GM21529 (cell line): ENCODE data around the gene PTPRC.

ENCODE experiments used
- ATAC-seq: cut with Tn5 transposase; IDR thresholded peaks from one replicate; pipeline ENCODE4 v1.9.1; 2021; ENCODE audit not compliant: unreplicated experiment

PTPRC gene

GRCh38 chr1:198641501-198641900 lies 2.7 kb downstream of the PTPRC start:
- peak; percentile 45 for ATAC-seq

GRCh38 chr1:198641966-198642668 lies 3.3 kb downstream of the PTPRC start:
- no peak for ATAC-seq

GRCh38 chr1:198642983-198643382 lies 4.1 kb downstream of the PTPRC start:
- ATAC-seq, result no peak

DNA sequence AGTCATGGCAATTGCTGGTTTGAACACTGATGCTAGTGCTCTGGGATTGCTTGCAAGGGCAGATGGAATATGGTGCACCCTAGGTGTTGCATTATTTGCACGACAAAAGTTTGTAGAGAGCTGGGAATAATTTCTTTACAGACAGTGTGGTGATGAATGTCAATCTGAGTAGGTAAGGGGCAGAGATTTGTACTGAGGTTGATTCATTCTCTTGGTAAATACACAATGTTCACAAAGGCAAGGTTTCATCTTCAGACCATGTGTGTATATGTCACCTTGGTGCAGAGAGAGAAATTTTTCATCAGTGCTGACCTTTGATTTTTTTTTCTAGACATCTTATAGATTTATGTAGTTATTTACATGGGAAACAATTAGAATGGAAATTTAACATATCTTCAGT lies 5.0 kb downstream of the PTPRC start:
- ATAC-seq, result no peak

DNA sequence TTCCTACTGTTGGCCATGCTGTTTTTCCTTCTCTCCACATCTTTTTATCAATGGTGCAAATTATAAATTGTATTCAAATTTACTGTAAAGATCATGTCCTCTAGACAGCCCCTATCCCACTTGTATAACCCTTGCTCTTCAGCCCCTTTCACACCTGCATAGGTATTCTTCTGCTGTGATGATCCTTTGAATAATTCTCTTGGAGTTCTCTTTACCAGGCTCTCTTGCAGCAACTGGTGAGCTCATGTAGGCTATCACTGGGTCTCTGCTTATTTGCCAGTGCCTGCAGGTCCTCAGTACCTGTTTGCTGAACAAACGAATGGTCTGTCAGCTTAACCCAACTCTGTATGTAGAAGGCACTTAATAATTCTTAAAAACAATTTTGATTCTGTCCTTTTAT lies 8.2 kb downstream of the PTPRC start:
- ATAC-seq, result no peak

- no peak for ATAC-seq
Observed at GRCh38 chr1:198648592-198648991, 9.8 kb downstream of the PTPRC start.

DNA sequence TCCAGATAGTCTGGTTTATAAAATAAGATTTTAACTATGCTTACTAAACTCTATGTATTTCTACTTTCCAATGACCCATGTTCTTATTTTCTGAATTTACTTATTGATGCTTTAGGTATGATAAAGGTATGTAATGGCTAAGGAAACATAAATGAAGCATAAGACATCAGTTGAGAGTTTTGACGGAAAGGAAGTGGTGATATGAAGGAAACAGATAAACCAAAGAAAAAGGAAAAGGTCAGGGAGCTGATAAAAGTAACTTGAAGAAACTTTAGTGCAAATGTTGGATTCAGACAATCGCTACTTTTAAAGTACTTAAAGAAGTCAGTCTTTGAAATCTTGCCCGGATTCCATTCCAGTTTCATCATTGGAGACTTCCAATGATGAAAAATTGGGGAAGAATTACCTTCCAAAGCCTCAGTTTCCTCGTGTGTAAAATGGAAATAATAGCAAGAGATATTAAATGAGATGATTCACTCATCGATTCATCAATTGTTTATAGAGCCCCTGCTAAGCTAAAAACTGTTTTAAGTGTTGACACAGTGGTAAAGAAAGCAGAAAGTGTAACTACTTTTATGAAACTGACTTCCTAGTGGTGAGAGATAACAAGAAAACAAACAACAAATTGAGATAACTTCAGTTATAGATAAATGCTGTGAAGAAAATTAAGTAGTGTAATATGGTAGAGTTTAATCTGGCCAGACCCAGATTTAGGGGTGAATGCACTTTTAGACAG lies 10.6 kb downstream of the PTPRC start:
- peak; percentile 18 for ATAC-seq

GRCh38 chr1:198649968-198650338 lies 11.1 kb downstream of the PTPRC start:
- ATAC-seq, result peak; percentile 50

DNA sequence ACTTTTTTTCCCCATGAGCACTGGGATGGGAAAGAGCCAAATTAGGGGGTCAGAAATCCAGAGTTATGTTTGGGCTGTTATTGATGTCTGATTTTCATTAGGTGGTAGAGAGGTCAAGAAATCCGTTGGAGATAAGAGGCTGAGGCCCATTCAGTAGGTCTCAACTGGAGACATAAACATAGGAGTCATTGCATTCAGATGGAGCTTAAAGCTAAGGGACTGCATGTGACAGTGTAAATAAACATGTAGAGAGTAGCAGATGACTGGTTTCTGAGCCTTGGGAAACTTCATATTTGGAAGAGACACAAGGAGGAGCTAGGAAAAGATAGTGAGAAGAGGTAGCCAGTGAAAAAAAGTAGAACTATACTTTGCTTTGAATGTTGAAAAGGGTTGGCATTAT lies 11.7 kb downstream of the PTPRC start:
- ATAC-seq, result no peak

DNA sequence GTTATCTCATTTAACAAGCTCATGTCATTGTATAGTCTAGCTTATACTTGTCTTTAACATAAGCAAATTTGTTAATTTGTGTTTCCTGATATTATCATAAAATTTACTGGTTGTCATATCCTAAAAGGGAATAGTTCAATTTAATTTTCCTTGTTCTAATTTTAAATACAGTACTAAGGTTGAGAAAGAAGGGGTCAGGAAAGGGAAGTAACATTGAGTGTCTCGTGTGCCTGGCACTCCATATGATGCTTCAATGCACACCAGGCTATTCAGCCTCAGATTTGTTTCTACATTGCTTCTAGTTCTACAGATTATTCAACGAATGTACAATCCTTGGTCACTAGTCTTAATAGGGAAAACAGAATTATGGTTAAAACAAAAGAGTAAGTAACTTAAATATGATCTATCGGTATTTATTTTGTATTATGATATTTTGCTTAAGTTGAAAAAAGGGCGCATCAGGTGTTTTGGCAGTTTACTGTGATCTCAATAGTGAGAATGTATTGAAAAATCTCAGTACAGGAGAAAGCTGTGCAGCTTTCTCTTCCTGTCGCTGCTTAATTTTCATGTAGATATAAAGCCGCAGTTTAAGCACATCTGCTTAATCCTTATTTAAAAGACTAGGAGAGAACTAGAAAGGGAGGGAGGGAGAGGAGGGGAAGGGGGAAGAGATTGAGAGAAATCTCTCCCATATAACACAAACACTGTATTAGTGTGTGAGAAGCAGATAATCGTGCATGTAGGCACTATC lies 13.0 kb downstream of the PTPRC start:
- peak; percentile 52 for ATAC-seq

GRCh38 chr1:198653808-198654413 lies 15.1 kb downstream of the PTPRC start:
- no peak for ATAC-seq

DNA sequence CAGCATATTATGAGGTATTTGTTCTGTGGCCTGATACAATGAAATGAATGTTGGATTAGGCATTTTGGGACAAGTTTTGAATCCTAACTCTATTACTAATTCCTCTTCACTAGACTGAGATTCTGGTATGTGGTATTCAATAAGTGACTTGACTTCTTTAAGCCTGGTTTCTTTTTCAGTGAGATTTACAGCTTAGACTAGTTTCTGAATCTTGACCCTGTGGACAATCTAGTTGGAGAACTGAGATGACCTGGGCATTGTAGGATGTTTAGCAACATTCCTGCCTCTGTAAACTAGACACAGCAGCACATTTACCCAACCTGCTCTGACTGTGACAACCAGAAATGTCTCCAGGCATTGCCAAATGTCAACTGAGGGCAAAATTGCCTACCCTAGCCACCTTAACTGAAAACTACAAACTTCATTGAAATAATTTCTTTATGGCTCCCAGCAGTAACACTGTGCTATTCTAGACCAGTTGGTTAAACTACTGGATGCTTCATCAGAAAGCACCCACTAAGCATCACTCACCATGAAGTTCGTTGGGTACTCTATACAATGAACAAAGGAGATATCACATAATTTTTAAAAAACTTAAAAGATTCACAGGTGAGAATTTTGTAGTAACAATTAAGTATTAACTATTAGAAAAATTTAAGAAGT lies 16.8 kb downstream of the PTPRC start:
- ATAC-seq, result peak; percentile 33

- ATAC-seq, result peak; percentile 27
Observed at GRCh38 chr1:198656500-198656932, 17.7 kb downstream of the PTPRC start.

DNA sequence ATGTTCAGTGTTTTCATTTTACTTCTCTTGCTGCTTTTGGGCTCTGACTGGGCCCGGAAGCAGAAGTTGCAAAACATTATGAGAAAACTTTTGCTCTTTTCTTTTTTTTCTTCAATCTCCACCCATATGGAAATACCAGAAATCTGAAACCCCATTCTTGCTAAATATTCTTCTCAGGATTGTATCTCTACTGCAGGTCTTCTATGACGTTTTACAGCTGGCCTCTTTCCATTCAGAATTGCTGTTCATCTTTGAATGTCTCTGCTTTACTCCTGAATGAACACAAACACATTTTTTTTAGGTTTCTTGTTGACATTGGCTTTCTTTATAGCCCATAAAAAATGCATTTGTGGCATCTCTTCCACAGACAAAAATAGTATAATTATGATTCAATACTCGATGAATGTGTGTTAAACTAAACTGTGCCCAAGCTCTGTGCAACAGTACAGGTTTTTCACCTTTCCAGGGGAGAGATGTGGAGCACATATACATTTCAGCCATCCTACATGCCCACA lies 18.8 kb downstream of the PTPRC start:
- ATAC-seq, result peak; percentile 59

DNA sequence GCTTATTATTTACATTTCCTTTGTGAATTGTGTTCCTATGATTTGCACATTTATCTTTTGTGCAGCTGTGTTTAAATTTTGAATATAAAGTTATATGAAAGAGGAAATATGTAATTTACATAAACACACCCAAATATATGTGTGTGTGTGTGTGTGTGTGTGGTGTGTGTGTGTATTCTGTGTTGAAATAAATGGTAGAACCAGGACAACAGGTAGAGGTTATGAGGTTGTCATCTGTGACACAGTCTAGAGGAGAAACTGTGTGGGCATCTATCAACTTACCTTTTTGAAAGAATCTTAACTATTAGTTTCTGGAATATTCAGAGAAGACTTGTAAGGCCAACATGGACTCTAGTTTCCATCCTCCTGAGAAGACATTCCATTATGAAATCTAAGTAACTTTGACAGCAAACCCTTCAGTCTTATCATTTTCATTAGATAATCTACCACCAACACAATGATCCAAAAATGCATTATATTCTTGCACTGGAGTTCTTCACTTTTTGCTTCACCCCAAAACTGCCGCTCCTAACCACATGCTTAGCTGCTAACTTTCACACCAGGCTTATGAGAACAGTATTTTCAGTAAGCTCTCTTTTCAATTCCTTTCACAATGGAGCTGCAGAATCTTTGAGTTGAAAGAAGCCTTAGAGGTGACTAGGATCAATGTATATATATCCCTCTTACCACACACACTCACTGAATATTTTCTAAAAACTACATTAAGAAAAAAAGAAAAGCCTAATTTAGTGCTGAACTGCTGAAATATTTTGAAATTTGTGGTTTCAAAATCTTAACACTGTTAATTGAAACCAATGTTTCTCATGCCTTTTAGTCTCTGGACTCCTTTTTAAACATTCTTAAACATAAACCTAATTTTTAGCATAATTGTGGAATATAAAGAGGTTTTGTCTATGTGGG lies 21.8 kb downstream of the PTPRC start:
- peak; percentile 35 for ATAC-seq

DNA sequence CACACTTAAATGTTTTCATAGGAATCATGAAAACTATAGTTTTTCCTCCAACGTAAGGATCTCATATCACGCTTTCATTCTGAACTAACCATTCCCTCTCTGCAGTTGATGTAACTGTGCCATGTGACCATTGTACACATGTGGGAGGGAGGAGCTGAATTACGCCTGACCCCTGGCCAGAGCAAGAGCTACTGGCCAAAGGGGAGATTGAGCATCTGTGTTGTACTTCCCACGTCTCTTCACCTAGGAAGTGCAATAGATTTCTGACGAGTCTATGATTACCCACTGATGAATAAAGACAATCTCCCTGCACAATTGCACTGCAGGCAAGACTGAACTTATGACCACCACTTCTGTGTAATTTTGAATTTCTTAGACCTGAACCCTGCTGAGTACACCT lies 24.0 kb downstream of the PTPRC start:
- ATAC-seq, result no peak

DNA sequence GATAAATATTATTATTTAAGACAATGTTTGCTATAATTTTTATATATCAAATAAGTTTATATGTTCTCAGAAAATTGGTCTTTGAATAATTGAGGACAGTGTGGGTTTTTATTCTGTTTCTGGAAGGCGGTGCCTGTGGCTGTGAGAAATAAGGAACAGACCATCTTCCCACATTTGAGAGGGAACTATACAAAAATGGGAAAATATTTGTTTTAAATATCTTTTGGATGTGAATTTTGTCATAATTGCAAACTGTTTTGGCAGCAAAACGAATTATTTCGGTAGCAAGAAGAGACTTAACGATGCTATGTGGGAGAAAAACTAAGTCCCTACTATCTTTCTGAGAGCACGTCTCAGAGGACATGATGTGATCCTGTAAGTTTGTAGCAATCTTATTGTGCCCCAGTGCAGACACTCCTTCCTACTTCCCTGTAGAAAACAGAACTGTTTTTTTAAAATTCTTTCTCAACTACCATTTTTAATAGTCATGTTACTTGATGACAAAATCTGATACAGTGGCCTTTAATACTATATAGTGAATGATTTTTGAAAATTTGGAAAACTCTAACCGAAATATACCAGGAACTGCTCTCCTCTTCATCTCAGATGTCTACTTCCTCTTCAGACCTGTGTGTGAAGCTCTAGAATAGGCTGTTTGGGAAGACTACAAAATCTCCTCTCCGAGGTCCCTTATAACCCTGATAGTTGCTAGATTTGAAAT lies 25.4 kb downstream of the PTPRC start:
- peak; percentile 39 for ATAC-seq

- ATAC-seq, result no peak
Observed at GRCh38 chr1:198667186-198667585, 28.3 kb downstream of the PTPRC start.

DNA sequence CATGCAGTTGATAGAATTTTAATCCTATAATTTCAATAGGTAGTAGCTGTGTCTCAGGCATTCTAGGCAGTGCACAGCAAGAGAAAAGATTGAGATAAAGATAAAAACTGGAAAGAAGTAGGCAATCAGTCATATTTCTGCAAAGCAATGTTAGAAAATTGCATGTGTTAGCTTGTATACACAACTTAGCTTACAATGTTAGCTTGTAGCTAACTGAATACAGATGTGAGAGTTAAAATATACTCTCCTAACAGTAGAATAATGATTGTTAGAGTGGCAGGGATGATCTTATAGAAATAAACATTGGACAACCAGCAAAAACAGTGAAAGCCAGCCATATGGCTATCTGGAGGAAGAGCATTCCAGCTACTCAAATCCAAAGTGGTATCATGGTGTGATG lies 29.0 kb downstream of the PTPRC start:
- ATAC-seq, result no peak
